MCF 10A (cell line): ENCODE measurements around the gene DDX31. TPM values are rescaled to one million over a fixed set of nuclear protein-coding genes. Genes with fewer than 3 reads are reported as not detected.

Source experiments
- BruUV-seq: library from RNA; stranded (reverse); fragments of 400-500 nt; replicated peaks from 2 replicates; lab custom pipeline; 2021; lab: Mats Ljungman, UMichigan
- CTCF ChIA-PET: fragments of 300-600 bp; sonication (Branson Sonifier 250); formaldehyde crosslinking; extraction: SDS; loops from one replicate; lab custom pipeline; 2021; ENCODE audit warnings: antibody characterized with exemption, inconsistent platforms; lab: Yijun Ruan, JAX
- POLR2A ChIA-PET: fragments of 300-600, 350-650 bp; sonication (Branson Sonifier 250); formaldehyde crosslinking; extraction: SDS; loops from one replicate; lab custom pipeline; 2020; ENCODE audit warnings: antibody characterized with exemption, inconsistent platforms; lab: Yijun Ruan, JAX
- DNase-seq: peaks from one replicate; pipeline ENCODE4 v3.0.0-alpha.2; 2018; ENCODE audit not compliant: unreplicated experiment
- H3K27ac Mint-ChIP-seq: one replicate; pipeline ENCODE4 v1.8.0; 2022; ENCODE audit warnings: mild to moderate bottlenecking, low read depth, mixed read lengths; ENCODE audit not compliant: unreplicated experiment
- H3K27me3 Mint-ChIP-seq: one replicate; pipeline ENCODE4 v1.8.0; 2022; ENCODE audit warnings: mixed read lengths; ENCODE audit not compliant: insufficient read depth, unreplicated experiment
- H3K36me3 Mint-ChIP-seq: one replicate; pipeline ENCODE4 v1.8.0; 2022; ENCODE audit warnings: mild to moderate bottlenecking, moderate library complexity, mixed read lengths; ENCODE audit not compliant: insufficient read depth, unreplicated experiment
- H3K4me1 Mint-ChIP-seq: one replicate; pipeline ENCODE4 v1.8.0; 2022; ENCODE audit warnings: mixed read lengths; ENCODE audit not compliant: insufficient read depth, unreplicated experiment
- H3K4me3 Mint-ChIP-seq: one replicate; pipeline ENCODE4 v1.8.0; 2022; ENCODE audit warnings: mild to moderate bottlenecking, moderate library complexity, mixed read lengths; ENCODE audit not compliant: unreplicated experiment
- H3K9me3 Mint-ChIP-seq: one replicate; pipeline ENCODE4 v1.8.0; 2022; ENCODE audit warnings: mixed read lengths; ENCODE audit not compliant: unreplicated experiment
- intact Hi-C: fragments of 100-400 bp; cut with micrococcal nuclease; formaldehyde crosslinking; loops from 2 replicates; pipeline ENCODE4 v1.14.1; 2022
- total RNA-seq: library from RNA; stranded (reverse); gene quantifications from 2 replicates; pipeline ENCODE4 v1.2.3, GENCODE V29; 2022
- TF ChIP-seq, protein P1 (sequence below): fragments of 200-600 bp; IDR thresholded peaks from one replicate; pipeline ENCODE4 v1.8.0; 2022; ENCODE audit warnings: antibody characterized with exemption, mild to moderate bottlenecking; ENCODE audit not compliant: unreplicated experiment

DDX31 gene
- total RNA-seq, 1 experiment from 2014 or later: 28.8 TPM

DNA sequence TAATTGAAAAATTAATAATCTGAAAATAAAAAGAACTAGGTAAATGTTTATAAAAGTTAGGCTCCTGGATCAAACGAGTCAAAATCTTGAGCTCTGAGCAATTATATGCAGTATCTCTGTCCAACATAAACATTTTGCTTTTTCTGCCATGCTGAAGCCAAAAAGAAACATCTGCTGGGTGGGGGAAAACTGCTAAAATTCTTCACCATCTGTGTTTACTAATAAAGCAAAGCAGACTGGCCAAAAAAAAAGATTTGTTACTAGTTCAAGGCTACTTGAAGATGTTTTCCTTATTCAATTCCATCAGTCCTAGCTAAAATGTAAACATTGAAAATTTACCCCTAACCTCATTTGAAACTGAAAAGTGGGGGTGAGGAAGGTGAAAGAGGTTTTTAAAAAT is 30.2 kb upstream of the DDX31 start:
- BruUV-seq: no TSS peak
- Mint-ChIP-seq H3K4me3 (no peak overlapping the region), H3K9me3 (peaks cover 38% of the 10 kb centered on the region), H3K27me3 (no peaks in the 10 kb centered on the region), H3K4me1 (no peaks in the 10 kb centered on the region), H3K27ac (no peak overlapping the region), H3K36me3 (no peaks in the 10 kb centered on the region)
- no peak for DNase-seq
- TF ChIP-seq, protein P1, sequence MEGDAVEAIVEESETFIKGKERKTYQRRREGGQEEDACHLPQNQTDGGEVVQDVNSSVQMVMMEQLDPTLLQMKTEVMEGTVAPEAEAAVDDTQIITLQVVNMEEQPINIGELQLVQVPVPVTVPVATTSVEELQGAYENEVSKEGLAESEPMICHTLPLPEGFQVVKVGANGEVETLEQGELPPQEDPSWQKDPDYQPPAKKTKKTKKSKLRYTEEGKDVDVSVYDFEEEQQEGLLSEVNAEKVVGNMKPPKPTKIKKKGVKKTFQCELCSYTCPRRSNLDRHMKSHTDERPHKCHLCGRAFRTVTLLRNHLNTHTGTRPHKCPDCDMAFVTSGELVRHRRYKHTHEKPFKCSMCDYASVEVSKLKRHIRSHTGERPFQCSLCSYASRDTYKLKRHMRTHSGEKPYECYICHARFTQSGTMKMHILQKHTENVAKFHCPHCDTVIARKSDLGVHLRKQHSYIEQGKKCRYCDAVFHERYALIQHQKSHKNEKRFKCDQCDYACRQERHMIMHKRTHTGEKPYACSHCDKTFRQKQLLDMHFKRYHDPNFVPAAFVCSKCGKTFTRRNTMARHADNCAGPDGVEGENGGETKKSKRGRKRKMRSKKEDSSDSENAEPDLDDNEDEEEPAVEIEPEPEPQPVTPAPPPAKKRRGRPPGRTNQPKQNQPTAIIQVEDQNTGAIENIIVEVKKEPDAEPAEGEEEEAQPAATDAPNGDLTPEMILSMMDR: no peak
- intact Hi-C loops: no loop called here
- ChIA-PET CTCF (no interaction called here), POLR2A (interaction anchor here (1.1 kb wide), 1 partner anchor 129 kb away, joined by 3 read pairs; no protein-coding TSS in a partner anchor)

GRCh38 chr9:132698989-132699388 is 29.2 kb upstream of the DDX31 start:
- Mint-ChIP-seq H3K36me3 (peaks cover 4% of the 10 kb centered on the region), H3K27me3 (no peaks in the 10 kb centered on the region), H3K9me3 (peaks cover 34% of the 10 kb centered on the region), H3K27ac (no peak overlapping the region), H3K4me1 (no peaks in the 10 kb centered on the region), H3K4me3 (no peak overlapping the region)
- DNase-seq: no peak
- no TSS peak for BruUV-seq
- intact Hi-C loops: no loop called here
- TF ChIP-seq, protein P1: no peak
- POLR2A ChIA-PET: interaction anchor here (0.6 to 1.1 kb wide), 2 partner anchors 118 to 130 kb away, joined by 3 read pairs; no protein-coding TSS in a partner anchor
- CTCF ChIA-PET: interaction anchor here (1.2 kb wide), 1 partner anchor 12 kb away, joined by 5 read pairs; no protein-coding TSS in a partner anchor

GRCh38 chr9:132697230-132697629 is 27.4 kb upstream of the DDX31 start:
- H3K27ac Mint-ChIP-seq: no peak overlapping the region
- H3K4me3 Mint-ChIP-seq: no peak overlapping the region
- TF ChIP-seq, protein P1: no peak
- no TSS peak for BruUV-seq
- peaks cover 30% of the 10 kb centered on the region for H3K9me3 Mint-ChIP-seq
- ChIA-PET CTCF (no interaction called here), POLR2A (no interaction called here)
- H3K27me3 Mint-ChIP-seq: no peaks in the 10 kb centered on the region
- intact Hi-C loops: no loop called here
- no peaks in the 10 kb centered on the region for H3K4me1 Mint-ChIP-seq
- H3K36me3 Mint-ChIP-seq: peaks cover 9% of the 10 kb centered on the region
- DNase-seq: no peak

DNA sequence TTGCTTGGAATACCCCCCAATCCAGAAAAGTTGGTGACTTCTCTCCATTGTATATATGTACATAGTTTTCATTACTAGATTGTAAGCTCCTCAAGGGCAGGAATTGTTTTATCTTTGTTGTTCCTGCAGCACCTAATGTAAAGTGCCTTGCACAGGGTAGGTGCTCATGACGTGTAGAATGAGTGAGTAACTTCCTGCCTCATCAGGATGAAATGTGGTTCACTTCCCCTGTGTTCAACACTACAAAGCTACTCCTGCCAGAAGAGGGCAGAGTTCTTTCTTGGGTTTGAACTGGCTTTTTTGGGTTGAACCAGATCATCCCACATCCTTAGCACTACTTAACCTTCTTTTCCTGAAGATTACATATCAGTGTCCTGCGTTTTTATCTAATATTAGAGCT is 24.4 kb upstream of the DDX31 start:
- ChIA-PET POLR2A (no interaction called here), CTCF (interaction anchor here (0.9 kb wide), 1 partner anchor 14 kb away, joined by 4 read pairs; no protein-coding TSS in a partner anchor)
- peaks cover 39% of the 10 kb centered on the region for H3K36me3 Mint-ChIP-seq

More for the DNA sequence above, 24.4 kb upstream of the DDX31 start:
- no TSS peak for BruUV-seq
- DNase-seq: no peak
- Mint-ChIP-seq H3K27me3 (no peaks in the 10 kb centered on the region), H3K4me3 (no peak overlapping the region), H3K4me1 (no peaks in the 10 kb centered on the region), H3K27ac (no peak overlapping the region), H3K9me3 (peaks cover 30% of the 10 kb centered on the region)
- TF ChIP-seq, protein P1: no peak
- intact Hi-C loops: no loop called here
